GM21423 (cell line): Measurements from ENCODE around the gene AP3S1.
"Not testable (repeated sequence)": the region's sequence is repeated elsewhere in the genome, so short reads cannot be mapped to it uniquely, and the experiment has no call there.

Experiments used
- ATAC-seq: cut with Tn5 transposase; IDR thresholded peaks from one replicate; pipeline ENCODE4 v1.9.1; 2021; ENCODE audit warnings: mild to moderate bottlenecking, moderate library complexity; ENCODE audit not compliant: unreplicated experiment

Gene AP3S1

DNA sequence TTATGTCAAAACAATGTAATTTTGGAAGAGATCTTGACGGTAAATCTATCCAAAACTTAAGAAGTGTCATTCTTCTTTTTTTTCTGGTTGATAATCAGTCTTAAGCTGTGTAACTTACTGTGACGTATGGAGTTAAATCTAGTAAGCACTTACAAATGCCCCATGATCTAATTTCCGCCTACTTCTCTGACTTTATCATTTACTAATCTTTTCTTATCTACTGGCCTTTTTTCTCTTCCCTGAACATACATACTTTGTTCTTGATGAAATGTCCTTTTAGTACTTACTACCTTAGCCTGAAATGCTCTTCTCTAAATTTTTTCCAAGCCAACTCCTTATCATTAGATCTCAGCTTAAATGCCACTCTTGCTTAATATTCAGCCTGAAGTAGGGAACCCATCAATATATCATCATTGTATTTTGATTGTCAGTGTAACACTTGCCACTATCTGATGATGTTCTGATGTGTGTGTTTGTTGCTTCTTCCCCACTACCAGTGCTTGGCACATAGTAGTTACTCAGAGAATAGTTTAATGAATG is 27.6 kb downstream of the AP3S1 start:
- ATAC-seq: no peak

GRCh38 chr5:115872447-115872846 is 30.7 kb downstream of the AP3S1 start:
- ATAC-seq: no peak

GRCh38 chr5:115873392-115873791 is 31.7 kb downstream of the AP3S1 start:
- ATAC-seq: no peak

DNA sequence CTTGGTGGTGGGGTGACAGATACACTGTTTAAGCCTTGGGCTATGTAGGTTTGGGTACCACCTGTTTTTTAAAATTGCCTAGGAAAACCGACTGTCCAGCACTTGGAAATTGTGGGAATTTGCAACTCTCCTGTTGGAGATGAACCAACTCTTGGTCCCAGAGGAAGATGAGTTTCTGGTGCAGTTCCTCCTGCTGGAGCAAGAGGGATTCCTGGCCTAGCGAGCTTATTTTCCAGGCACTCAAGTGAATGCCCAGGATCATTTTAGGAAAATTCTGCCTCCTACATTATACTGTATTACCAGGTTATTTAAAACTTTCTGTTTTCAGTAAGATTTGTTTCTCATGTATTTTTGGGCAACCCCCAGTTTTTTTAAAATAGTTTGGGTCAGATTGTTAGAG is 33.7 kb downstream of the AP3S1 start:
- ATAC-seq: no peak

GRCh38 chr5:115877342-115877741 is 35.6 kb downstream of the AP3S1 start:
- not testable (repeated sequence) for ATAC-seq

DNA sequence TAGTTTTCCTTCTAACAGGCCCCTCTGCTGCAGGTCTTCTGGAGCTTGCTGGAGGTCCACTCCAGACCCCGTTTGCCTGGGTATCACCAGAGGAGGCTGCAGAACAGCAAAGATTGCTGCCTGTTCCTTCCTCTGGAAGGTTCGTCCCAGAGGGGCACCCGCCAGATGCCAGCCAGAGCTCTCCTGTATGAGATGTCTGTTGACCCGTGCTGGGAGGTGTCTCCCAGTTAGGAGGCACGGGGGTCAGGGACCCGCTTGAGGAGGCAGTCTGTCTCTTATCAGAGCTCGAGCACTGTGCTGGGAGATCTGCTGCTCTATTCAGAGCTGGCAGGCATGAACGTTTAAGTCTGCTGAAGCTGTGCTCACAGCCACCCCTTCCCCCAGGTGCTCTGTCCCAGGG is 40.7 kb downstream of the AP3S1 start:
- ATAC-seq: not testable (repeated sequence)

- no peak for ATAC-seq
These were observed 43.0 kb downstream of the AP3S1 start for GRCh38 chr5:115884704-115885103.

GRCh38 chr5:115885208-115885607 is 43.5 kb downstream of the AP3S1 start:
- ATAC-seq: not testable (repeated sequence)

GRCh38 chr5:115888027-115888426 is 46.3 kb downstream of the AP3S1 start:
- no peak for ATAC-seq

DNA sequence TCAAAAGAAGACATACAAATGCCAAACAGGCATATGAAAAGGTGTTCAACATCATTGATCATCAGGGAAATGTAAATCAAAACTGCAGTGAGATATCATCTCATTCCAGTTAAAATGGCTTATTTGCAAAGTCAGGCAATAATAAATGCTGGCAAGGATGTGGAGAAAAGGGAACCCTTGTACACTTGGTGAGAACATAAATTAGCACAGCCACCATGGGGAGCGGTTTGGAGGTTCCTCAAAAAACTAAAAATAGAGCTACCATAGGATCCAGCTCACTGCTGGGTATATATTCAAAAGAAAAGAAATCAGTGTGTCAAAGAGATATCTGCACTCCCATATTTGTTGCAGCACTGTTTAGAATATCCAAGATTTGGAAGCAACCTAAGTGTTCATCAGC is 50.3 kb downstream of the AP3S1 start:
- ATAC-seq: no peak

GRCh38 chr5:115894342-115894741 is 52.6 kb downstream of the AP3S1 start:
- no peak for ATAC-seq

DNA sequence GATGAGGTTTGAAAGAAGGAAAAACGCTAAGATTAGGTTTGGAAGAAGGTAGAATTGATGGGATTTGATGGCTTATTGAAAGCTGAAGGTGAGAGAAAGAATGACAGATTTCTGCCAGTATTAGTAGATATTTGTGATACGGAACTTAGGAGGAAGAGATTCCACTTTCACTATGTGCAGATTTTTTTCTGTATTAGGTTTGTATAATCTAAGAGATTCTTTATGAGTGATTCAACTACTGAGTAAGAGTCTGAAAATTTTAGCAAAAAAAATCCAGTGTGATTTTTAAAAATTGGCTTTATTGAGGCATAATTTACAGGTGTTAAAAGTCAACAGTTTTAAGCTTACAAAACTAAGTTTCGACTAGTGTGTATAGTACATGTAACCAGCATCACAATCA is 54.1 kb downstream of the AP3S1 start:
- ATAC-seq: no peak

- ATAC-seq: no peak
These were observed 56.9 kb downstream of the AP3S1 start for GRCh38 chr5:115898656-115899055.

DNA sequence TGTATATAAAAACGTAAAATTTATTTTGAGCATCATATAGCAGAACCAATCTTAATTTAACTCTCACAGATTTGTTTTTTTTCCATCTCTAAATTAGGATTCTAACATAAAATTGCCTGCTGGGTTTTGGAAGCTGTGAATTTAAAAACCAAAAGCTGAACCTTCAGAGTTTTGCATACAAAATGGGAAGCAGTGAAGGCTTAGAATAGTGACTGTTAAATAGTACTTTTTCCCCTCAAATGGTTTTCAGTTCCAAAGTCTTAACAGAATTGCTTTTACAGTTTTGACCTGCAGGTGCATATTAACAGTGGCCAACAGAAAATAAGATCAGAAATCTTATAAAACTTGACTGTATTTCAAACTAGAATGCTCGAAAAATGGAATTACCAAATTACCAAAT is 65.4 kb downstream of the AP3S1 start:
- no peak for ATAC-seq

- ATAC-seq: not testable (repeated sequence)
These were observed 72.1 kb downstream of the AP3S1 start for GRCh38 chr5:115913623-115914400.

GRCh38 chr5:115920171-115920725 is 78.5 kb downstream of the AP3S1 start:
- ATAC-seq: no peak

GRCh38 chr5:115928578-115929407 is 87.1 kb downstream of the AP3S1 start:
- ATAC-seq: not testable (repeated sequence)

- not testable (repeated sequence) for ATAC-seq
These were observed 88.4 kb downstream of the AP3S1 start for GRCh38 chr5:115930171-115930570.

GRCh38 chr5:115930630-115931337 is 89.0 kb downstream of the AP3S1 start:
- ATAC-seq: no peak

DNA sequence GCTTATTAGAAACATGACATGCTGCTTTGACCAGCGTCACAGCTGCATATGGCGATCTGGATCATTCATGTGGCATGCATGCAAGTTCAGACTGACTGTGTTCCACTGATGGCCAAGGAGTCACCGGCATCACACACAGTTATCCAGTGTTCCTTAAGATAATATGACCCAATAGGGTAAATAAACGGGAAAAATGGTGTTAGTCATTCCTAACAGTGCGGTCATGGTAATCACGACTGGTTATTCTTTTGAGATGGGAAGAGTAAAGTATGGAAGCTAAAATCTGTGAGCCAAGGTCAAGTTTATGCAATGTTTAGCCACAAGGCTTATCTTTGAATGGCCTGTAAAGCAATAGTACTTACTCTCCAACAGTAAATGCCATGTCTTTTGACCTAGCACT is 91.3 kb downstream of the AP3S1 start:
- no peak for ATAC-seq
